Hippocampal formation (tissue), 2 donors: ENCODE results near the gene PELI2.
A peak's percentile ranks its signal among the peaks of the same experiment; 100 is the strongest.

Experiments
- DNase-seq, 2 donors: peaks; one replicate each; lab custom pipeline; 2025; lab: John Stamatoyannopoulos, UW

The PELI2 gene

GRCh38 chr14:56205881-56206280 lies 87.7 kb downstream of the PELI2 start:
- no peak for DNase-seq

GRCh38 chr14:56206596-56206995 lies 88.4 kb downstream of the PELI2 start:
- no peak for DNase-seq

- no peak for DNase-seq
Observed at GRCh38 chr14:56207626-56208292, 89.5 kb downstream of the PELI2 start.

GRCh38 chr14:56208520-56208919 lies 90.3 kb downstream of the PELI2 start:
- DNase-seq: no peak

GRCh38 chr14:56210571-56210970 lies 92.4 kb downstream of the PELI2 start:
- no peak for DNase-seq

GRCh38 chr14:56211084-56211483 lies 92.9 kb downstream of the PELI2 start:
- no peak for DNase-seq

GRCh38 chr14:56211844-56212243 lies 93.6 kb downstream of the PELI2 start:
- DNase-seq: no peak

- DNase-seq: no peak
Observed at GRCh38 chr14:56212521-56212920, 94.3 kb downstream of the PELI2 start.

GRCh38 chr14:56213306-56213705 lies 95.1 kb downstream of the PELI2 start:
- DNase-seq: no peak

GRCh38 chr14:56215180-56215579 lies 97.0 kb downstream of the PELI2 start:
- no peak for DNase-seq

GRCh38 chr14:56216626-56217379 lies 98.6 kb downstream of the PELI2 start:
- DNase-seq: peak; percentile 49 to 56

- no peak for DNase-seq
Observed at GRCh38 chr14:56217380-56218045, 99.3 kb downstream of the PELI2 start.

GRCh38 chr14:56219666-56220413 lies 101.6 kb downstream of the PELI2 start:
- peak in 1 of 2 donors; percentile 21 for DNase-seq

- no peak for DNase-seq
Observed at GRCh38 chr14:56221382-56222128, 103.3 kb downstream of the PELI2 start.

GRCh38 chr14:56224229-56224628 lies 106.0 kb downstream of the PELI2 start:
- no peak for DNase-seq

- no peak for DNase-seq
Observed at GRCh38 chr14:56224691-56225681, 106.8 kb downstream of the PELI2 start.

- DNase-seq: no peak
Observed at GRCh38 chr14:56235388-56235787, 117.2 kb downstream of the PELI2 start.

GRCh38 chr14:56237398-56237797 lies 119.2 kb downstream of the PELI2 start:
- no peak for DNase-seq

GRCh38 chr14:56241461-56241860 lies 123.2 kb downstream of the PELI2 start:
- DNase-seq: no peak

- DNase-seq: no peak
Observed at GRCh38 chr14:56243110-56243509, 124.9 kb downstream of the PELI2 start.
